Stimulated activated CD8-positive, alpha-beta memory T cell treated with anti-CD3 and anti-CD28 coated beads, Interleukin-15, amount 100 ng/mL, for 4 hours (primary cell): Measurements from ENCODE around the gene PRMT2.
"Not testable (repeated sequence)": the region's sequence is repeated elsewhere in the genome, so short reads cannot be mapped to it uniquely, and the experiment has no call there.

Experiments
- DNase-seq, 2 donors: peaks; one replicate each; pipeline ENCODE4 v3.0.0-alpha.2; 2020; ENCODE audit warnings: low read depth in 2 of 2

Gene PRMT2

DNA sequence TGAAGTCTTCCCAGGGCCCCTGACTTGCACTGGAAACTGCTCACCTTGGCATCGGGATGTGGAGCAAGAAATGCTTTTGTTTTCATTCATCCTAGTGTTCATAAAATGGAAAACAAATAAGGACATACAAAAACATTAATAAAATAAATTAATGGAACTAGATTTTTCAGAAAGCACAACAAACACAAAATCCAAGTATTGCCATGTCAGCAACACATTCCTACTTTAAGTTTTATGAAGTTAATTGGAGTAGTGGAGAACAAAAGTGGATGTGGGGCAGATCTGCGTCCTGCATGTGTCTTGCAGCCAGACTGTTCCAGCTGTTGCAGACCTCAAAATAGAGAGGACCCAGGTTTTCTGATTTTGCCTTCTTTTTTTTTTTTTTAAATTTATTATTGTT is 32.9 kb downstream of the PRMT2 start:
- no peak for DNase-seq

DNA sequence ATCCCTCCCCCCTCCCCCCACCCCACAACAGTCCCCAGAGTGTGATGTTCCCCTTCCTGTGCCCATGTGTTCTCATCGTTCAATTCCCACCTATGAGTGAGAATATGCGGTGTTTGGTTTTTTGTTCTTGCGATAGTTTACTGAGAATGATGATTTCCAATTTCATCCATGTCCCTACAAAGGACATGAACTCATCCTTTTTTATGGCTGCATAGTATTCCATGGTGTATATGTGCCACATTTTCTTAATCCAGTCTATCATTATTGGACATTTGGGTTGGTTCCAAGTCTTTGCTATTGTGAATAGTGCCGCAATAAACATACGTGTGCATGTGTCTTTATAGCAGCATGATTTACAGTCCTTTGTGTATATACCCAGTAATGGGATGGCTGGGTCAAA is 33.4 kb downstream of the PRMT2 start:
- DNase-seq = not testable (repeated sequence)

DNA sequence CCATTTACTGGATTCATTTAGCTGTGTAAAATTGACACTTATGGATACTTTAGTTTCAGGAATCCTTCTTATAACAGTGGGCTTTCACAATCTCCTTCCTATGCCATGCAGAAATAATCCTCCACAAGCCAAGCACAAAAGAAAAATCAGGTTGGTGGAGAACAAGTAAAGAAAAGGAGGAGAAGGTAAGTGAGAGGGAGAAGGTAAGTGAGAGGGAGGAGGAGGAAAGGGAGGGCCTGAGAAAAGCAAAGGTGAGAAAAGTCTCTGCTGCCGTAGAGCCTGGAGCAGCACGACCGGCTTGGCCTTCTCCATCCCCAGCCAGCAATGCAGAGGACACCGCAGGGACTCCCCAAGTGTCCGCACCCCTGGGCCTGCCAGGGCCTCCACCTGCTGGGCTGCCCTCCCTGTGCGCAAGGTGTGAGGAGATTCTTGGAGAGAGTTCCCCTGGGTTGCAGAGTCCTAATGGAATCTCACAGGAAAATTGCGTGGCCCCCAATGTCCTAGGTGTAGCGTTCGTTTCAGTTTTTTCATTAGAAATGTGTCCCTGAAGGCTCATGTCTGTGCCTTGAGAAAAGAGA is 39.0 kb downstream of the PRMT2 start:
- no peak for DNase-seq

- no peak for DNase-seq
Measured at GRCh38 chr21:46675595-46676280, 40.3 kb downstream of the PRMT2 start.

DNA sequence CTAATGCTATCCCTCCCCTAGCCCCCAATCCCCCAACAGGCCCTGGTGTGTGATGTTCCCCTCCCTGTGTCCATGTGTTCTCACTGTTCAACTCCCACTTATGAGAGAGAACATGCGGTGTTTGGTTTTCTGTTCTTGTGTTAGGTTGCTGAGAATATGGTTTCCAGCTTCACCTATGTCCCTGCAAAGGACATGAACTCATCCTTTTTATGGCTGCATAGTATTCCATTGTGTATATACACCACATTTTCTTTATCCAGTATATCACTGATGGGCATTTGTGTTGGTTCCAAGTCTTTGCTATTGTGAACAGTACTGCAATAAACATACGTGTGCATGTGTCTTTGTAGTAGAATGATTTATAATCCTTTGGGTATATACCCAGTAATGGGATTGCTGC is 41.1 kb downstream of the PRMT2 start:
- not testable (repeated sequence) for DNase-seq

GRCh38 chr21:46681593-46681992 is 46.1 kb downstream of the PRMT2 start:
- DNase-seq = not testable (repeated sequence)

DNA sequence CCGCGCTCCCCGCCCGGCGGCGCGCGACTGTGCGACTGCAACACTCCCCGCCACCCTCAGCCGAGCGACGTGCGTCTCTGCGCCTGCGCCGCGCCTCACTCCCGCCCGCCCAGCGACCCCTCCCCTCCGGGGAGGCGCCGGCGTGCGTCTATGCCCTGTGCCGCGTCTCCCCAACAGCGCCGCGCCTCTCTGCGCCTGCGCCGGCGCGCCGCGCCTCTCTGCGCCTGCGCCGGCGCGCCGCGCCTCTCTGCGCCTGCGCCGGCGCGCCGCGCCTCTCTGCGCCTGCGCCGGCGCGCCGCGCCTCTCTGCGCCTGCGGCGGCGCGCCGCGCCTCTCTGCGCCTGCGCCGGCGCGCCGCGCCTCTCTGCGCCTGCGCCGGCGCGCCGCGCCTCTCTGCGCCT is 63.2 kb downstream of the PRMT2 start:
- DNase-seq = not testable (repeated sequence)

GRCh38 chr21:46699104-46699503 is 63.6 kb downstream of the PRMT2 start:
- not testable (repeated sequence) for DNase-seq
